ENCODE data around the gene SLC35A4.
"Not testable (repeated sequence)": the region's sequence is repeated elsewhere in the genome, so short reads cannot be mapped to it uniquely, and the experiment has no call there.

The SLC35A4 gene

GRCh38 chr5:140593070-140593469 is 28.4 kb downstream of the SLC35A4 start:
- not testable (repeated sequence) for DNase-seq

GRCh38 chr5:140594169-140594568 is 29.5 kb downstream of the SLC35A4 start:
- no peak for DNase-seq

DNA sequence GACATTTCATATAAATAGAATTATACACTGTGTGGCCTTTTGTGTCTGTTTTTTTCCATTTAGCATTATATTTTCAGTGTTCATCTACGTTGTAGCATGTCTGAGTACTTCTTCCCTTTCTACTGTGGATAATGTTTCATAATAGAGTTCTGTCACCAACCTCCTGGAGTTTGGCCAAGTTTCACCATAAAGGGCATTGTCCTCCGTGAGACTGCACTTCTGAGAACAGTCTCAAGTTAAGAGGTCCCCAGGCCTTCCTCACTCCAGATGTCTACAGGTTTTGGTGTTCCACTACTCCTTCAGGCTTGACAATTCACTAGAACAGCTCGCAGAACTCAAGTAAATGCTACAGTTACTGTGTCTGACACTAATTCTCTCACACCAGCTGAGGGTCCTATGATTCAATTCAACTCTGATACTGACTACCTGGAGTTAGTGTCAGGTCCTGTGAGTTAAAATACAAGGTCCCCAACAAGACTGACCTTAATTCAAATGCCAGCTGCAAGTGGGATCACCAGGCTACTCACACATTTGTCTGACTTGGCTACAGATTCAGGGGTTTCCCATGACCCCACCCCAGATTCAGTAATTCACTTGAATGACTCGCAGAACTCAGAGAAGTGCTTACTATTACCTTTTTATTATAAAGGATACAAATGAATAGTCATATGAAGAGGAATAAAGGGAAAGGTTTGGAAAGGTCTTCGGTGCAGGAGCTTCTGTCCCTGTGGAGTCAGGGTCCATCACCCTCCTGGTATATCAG is 31.1 kb downstream of the SLC35A4 start:
- peak; percentile 11 for DNase-seq

DNA sequence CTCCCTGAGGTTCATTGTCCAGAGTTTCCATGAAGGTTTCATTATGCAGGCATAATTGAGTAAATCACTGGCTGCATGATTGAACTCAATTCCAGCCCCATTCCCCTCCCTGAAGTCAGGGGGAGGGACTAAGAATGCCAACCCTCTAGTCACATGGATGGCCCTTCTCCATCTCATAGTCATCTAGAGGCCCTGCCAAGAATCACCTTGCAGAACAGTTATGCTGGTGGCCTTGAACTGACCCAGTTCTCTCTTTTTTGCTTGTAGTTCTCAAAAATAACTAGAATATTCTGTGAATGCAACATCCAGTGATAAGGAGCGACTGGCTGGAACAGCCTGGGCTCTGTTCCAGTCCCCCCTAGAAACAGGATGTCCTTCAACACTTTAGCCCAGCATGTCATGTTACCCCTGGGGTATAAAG is 31.7 kb downstream of the SLC35A4 start:
- DNase-seq: no peak

DNA sequence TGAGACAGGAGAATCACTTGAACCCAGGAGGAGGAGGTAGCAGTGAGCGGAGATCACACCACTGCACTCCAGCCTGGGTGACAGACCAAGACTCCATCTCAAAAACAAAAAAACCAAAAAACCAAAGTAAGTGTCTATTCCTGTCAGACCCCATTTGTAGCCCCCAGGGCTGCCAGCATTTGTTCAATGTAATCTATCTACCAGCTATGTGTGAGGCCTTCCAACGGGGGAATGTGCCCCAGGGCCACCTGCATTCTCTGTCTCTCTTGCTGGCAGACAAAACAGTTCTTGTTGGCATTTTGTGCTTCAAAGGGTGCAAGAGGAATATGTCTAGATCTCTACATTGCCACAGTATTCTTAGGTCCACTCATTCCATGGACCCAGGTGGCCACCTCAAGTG is 34.2 kb downstream of the SLC35A4 start:
- no peak for DNase-seq

- DNase-seq: no peak
These were observed 35.5 kb downstream of the SLC35A4 start for GRCh38 chr5:140600096-140600495.

DNA sequence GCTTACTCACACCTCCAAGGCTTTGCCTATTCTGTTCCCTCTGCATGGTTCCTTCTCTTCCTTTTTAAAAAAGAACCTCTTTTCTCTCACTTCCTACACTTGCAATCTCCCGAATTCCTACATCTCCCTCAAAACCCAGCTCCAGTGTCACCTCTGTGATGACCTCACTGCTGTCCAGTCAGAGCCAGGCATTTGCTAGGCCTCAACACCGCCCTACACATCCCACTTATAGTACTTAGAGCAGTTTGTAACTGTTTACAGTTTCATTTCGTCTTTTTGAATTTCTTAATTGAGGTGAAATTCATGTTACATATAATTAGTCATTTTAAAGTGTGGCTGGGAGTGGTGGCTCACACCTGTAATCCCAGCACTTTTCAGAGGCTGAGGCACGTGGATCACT is 37.5 kb downstream of the SLC35A4 start:
- DNase-seq: no peak

GRCh38 chr5:140603446-140603698 is 38.7 kb downstream of the SLC35A4 start:
- DNase-seq: not testable (repeated sequence)

- no peak for DNase-seq
These were observed 39.1 kb downstream of the SLC35A4 start for GRCh38 chr5:140603734-140604133.

DNA sequence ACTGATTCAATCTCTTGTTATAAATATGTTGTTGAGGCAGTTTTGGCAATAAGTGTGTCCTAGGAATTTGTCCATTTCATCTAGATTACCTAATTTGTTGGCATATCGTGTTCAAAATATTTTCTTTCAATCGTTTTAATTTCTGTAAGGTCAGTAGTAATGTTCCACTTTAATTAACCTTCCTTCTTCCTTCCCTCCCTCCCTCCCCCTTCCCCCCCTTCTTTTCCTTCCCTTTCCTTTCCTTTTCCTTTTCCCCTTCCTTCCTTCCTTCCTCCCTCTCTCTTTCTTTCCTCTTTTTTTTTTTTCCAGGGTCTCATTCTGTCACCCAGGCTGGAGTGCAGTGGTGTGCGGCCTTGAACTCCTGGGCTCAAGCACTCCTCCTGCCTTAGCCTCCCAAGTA is 41.3 kb downstream of the SLC35A4 start:
- no peak for DNase-seq

GRCh38 chr5:140607031-140607430 is 42.4 kb downstream of the SLC35A4 start:
- no peak for DNase-seq

GRCh38 chr5:140608722-140609121 is 44.1 kb downstream of the SLC35A4 start:
- no peak for DNase-seq

DNA sequence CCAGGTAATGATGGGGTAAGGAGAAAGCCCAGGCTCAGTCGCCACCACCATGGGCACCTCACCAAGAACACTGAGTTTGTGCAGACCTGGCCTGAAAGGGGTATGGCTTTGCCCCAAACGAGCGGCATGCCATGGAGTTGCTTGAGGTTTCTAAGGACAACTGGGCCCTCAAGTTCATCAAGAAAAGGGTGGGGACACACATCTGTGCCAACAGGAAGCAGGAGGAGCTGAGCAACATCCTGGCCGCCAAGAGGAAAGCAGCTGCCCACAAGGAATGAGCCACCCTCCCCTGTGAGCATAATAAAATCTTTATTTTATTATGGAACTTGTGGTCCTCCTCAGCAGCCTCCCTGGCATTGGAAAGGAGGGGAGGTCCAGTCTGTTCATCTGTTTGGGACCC is 44.5 kb downstream of the SLC35A4 start:
- DNase-seq: no peak

- DNase-seq: no peak
These were observed 46.4 kb downstream of the SLC35A4 start for GRCh38 chr5:140611020-140611521.
